HG03442 (cell line): ENCODE data around the gene MDK.

Experiments
- ATAC-seq: cut with Tn5 transposase; IDR thresholded peaks from one replicate; pipeline ENCODE4 v1.9.1; 2021; ENCODE audit warnings: mild to moderate bottlenecking, moderate library complexity; ENCODE audit not compliant: unreplicated experiment

The MDK gene

GRCh38 chr11:46381819-46382645 is 563 bp downstream of the MDK start:
- no peak for ATAC-seq

DNA sequence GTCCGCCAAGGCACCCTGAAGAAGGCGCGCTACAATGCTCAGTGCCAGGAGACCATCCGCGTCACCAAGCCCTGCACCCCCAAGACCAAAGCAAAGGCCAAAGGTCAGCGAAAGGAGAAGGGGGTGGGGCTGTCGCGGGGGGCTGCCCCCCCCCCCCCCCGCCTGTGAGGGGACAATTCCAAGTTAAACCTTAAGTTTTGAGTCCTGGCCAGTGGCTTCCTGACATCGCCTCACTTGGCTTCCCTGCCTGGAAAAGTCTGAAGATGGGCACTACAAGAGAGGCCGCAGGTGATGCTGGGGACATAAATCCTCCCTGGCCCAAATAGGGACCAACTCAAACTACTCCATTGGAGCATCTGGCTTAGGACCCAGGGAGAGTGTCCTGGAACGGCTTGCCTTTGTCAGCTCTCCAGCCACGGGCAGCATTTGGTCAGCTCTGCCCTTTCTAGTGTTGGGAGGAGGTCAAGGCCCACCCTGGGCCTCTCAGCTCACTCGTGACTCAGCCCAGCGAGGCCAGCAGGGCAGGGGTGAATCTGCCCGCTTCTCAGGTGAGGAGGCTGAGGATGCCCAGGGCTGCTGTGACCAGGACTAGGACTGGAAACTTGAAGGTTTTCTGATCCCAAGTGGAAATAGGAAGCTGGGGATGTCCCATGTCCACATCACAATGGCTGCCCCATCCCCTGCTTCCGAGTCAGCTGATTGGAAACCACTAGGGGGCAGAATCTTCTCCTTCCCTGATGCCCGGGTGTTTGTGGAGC is 1.4 kb downstream of the MDK start:
- ATAC-seq = no peak

GRCh38 chr11:46383404-46383758 is 1.9 kb downstream of the MDK start:
- no peak for ATAC-seq

DNA sequence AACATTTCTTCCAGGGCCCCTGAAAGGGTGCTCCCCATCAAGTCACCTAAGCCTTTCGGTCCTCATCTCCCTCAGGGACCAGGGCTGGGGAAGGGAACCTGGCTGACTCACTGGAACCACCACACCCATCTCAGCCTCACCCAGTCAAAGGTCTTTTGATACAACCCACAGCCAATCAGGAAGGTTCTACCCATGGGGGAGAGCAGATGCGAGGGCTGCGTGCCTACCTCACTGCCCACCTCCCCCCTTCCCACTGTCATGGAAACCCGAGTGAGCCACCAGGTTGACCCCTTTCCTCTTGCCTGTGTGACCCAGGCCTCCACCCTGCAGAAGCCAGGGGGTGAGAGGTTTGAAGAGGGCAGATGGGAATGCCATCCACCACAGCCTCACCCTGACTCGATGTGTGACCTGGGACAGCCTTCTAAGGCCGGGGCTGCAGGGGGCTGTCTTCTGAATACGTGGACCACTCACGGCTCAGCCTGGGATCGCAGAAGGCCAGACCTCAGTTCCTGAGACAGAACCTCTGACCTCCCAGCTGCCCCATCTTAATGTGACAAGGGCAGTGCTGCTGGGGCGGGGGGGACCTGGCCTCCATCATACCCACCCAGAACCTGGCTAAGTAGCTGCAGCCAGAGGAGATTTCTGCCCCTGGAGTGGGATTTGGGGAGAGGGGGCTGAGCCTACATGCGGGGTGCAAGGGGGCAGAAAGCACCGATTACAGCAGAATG is 2.7 kb downstream of the MDK start:
- no peak for ATAC-seq

GRCh38 chr11:46385169-46386004 is 3.9 kb downstream of the MDK start:
- ATAC-seq = no peak

DNA sequence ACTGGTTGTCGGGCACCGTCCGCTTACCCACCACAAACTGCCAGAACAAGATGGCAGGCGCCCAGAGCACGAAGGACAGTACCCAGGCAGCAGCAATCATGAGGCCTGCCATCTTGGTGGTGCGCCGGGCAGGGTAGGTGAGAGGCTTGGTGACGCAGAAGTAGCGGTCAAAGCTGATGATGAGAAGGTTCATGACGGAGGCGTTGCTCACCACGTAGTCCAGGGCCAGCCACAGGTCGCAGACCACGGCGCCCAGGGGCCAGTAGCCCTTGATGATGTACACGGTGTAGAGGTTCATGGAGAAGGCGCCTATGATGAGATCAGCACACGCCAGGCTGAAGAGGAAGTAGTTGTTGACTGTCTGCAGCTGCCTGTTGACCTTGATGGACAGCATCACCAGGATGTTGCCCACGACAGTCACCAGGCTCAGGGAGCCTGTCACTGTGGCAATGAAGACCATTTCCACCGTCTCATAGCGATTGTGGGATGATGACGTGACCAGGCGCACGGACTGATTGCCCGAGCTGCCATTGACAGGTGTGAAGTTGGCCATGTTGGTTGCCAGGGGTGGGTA is 4.6 kb downstream of the MDK start:
- no peak for ATAC-seq

DNA sequence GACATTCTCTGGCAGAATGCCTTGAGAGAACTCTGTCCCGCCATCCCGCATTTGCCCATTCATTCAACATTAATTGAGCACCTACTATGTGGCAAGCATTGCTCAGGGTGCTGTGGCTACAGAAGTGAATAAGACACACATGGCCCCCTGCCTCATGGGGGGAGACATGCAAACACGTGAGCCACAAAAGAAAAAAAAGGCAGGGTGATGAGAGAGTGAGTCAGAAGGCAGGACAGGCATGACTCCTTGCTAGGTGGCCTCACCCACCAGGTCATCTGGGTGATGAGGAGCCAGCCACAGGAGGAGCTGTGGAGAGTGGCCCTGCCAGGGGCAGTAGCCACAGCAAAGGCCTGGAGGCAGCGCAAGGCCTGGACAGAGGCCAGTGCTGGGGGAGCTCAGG is 5.2 kb downstream of the MDK start:
- no peak for ATAC-seq

- no peak for ATAC-seq
Measured at GRCh38 chr11:46387456-46387855, 6.0 kb downstream of the MDK start.

- no peak for ATAC-seq
Measured at GRCh38 chr11:46387919-46388618, 6.6 kb downstream of the MDK start.

- no peak for ATAC-seq
Measured at GRCh38 chr11:46388619-46389449, 7.4 kb downstream of the MDK start.

DNA sequence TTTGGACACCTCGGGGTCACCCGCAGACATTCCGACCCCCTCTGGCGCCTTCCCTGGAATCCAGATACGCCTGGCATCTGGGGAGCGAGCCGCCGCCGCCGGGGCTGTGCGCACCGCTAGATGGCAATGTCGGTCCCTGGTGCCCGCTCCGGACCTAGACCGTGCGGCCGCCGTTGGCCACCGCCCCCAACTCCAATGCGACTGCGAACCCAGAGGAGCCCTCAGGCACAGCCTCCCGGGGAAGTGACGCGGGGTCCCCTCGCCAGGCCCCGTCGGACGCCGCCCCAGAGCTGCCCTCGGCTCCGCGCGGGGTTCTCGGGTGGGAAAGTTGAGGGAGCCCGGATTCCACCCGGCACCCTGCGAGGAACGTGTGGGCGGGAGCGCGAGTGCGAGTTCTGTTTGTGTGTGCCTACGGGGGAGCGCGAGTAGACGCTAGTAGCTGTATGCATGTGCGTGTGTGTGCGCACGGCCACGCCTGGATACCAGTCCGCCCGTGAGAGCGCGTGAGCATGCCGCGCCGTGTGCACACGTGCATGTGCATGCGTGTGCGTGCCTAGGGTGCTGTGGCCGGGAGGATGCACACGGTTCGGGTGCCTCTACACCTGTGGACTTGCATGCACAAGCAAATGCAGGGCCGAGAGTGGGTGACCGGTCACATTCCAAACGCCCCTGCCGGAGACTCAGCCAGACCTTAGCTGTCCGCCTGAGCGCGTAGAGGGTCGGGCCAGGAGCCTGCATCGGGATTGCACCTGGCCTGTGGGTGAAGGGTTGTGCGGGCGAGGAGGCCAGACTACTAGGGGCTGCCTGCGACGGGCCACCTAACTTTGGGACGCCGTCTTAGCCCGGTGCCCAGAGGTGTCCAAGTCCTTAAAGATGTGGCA is 8.2 kb downstream of the MDK start:
- peak; percentile 40 for ATAC-seq

DNA sequence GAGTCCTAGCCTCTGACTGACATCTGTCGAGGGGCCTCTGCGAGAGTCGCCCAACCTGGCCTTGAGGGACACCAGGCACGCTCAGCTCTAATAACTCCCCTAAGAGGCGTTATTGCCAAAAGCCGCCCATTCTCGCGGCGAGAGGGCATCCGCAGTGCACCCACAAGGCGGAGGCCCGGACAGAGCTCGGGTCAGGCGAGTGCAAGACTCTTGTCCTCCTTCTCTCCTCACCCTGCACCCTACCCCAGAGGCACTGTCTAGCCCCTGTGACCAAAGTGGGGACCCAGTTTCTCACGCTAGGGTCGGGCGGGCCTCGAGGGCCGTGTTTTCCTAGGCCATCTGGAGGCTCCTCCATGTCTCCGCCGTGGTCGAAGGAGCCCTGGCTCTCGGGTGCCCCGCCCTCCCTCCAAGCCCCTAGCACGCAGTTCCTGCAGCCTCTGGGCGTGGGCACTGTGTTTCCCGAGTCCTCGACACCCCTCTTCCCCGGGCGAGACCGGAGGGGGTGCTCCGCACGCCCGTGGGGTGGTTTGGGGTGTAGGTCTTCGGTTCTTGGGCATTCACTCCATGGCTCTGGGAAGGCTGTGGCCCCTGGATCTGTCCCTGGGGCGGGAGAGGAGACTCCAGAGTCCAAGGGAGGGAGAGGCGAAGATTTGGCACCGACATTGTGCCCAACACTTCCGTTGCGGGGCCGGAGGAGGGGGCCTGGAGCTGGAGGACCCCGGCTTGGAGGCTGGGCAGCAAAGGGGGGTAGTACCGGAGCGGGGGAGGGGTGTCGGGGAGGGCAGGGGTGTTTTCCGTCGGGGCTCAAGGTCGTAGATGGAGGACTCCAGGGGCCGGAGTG is 9.1 kb downstream of the MDK start:
- no peak for ATAC-seq

- no peak for ATAC-seq
Measured at GRCh38 chr11:46391186-46391577, 9.7 kb downstream of the MDK start.

DNA sequence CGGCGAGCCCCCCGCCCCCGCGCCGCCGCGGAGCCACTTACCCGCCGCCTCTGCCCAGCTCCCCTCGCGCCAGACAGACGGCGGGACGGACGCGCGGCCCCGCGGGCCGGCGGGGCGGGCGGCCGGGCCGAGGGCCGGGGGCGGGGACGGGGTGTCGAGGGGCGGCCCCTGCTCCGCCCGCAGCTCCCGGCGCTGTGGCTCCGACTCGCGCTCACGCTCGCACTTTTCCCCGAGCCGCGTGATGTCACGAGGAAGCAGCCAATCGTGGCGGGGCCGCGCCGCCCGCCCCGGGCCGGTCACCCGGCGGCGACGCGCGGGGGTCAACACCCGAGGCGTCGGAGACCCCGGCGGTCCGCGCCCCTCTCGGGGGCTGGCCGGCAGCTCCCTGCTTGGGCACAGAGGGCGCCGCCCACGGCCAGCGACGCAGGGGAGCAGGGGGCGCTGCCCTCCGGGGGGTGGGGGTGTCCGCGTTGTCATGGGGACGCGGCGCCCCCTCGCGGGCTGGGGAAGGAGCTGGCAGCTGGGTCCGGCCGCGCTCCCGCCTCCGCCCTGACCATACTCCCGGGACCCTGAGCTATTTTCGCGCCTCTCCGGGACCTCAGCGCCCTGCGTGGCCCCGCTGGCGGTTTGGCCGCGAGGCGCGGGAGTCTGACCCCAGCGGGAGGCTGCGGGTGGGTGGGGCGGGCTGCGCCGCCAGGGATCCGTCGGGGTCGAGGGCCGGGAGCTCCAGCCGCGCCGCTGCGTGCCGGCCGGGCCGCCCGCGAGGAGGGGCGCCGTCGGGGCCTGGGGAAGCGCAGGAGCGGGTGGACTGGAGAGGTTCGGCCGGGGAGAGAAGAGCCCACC is 10.3 kb downstream of the MDK start, which contains the start of gene CHRM4:
TSS of gene CHRM4 (minus strand) at position 199 of the 843 bp plus-strand sequence. CDS start 5,219 bp downstream, outside the sequence.
- peak; percentile 24 for ATAC-seq

GRCh38 chr11:46392421-46393230 is 11.2 kb downstream of the MDK start:
- peak; percentile 49 for ATAC-seq
